H9 (cell line): ENCODE measurements around the gene TTC17. TPM values are rescaled to one million over a fixed set of nuclear protein-coding genes. Genes with fewer than 3 reads are reported as not detected.

Experiments used
- DNase-seq: peaks from one replicate; pipeline ENCODE4 v3.0.0-alpha.2; 2017
- H2AFZ ChIP-seq: one replicate; pipeline ENCODE4 v1.6.1; 2013; ENCODE audit warnings: mild to moderate bottlenecking, low read length, control low read depth, moderate library complexity
- H2AK5ac ChIP-seq: 2 replicates; pipeline ENCODE4 v1.6.1; 2013; ENCODE audit warnings: low read length, control low read depth, mixed read lengths; ENCODE audit not compliant: insufficient read length
- H2BK120ac ChIP-seq: one replicate; pipeline ENCODE4 v1.6.1; 2013; ENCODE audit warnings: low read depth, mild to moderate bottlenecking, low read length, control low read depth, inconsistent platforms; ENCODE audit not compliant: poor library complexity, severe bottlenecking
- H2BK12ac ChIP-seq: 2 replicates; pipeline ENCODE4 v1.6.1; 2013; ENCODE audit warnings: low read length, control low read depth, mixed read lengths, low read depth; ENCODE audit not compliant: insufficient read length
- H2BK15ac ChIP-seq: 2 replicates; pipeline ENCODE4 v1.6.1; 2013; ENCODE audit warnings: low read depth, low read length, control low read depth
- H2BK20ac ChIP-seq: one replicate; pipeline ENCODE4 v1.6.1; 2013; ENCODE audit warnings: low read depth, mild to moderate bottlenecking, low read length, control low read depth, inconsistent platforms; ENCODE audit not compliant: poor library complexity, severe bottlenecking
- H2BK5ac ChIP-seq: 2 replicates; pipeline ENCODE4 v1.6.1; 2013; ENCODE audit warnings: low read length, control low read depth, mixed read lengths; ENCODE audit not compliant: insufficient read length
- H3K14ac ChIP-seq: 2 replicates; pipeline ENCODE4 v1.6.1; 2013; ENCODE audit warnings: low read length, control low read depth; ENCODE audit not compliant: insufficient read depth
- H3K18ac ChIP-seq: 2 replicates; pipeline ENCODE4 v1.6.1; 2013; ENCODE audit warnings: low read depth, mild to moderate bottlenecking, mixed read lengths, low read length, control low read depth; ENCODE audit not compliant: insufficient read length
- H3K23ac ChIP-seq: 2 replicates; pipeline ENCODE4 v1.6.1; 2013; ENCODE audit warnings: low read length, control low read depth, mixed read lengths, low read depth; ENCODE audit not compliant: insufficient read length
- H3K23me2 ChIP-seq: 2 replicates; pipeline ENCODE4 v1.6.1; 2013; ENCODE audit warnings: low read depth, mild to moderate bottlenecking, mixed read lengths, low read length, control low read depth; ENCODE audit not compliant: insufficient read length, poor library complexity, severe bottlenecking
- H3K27ac ChIP-seq: 2 replicates; pipeline ENCODE4 v1.5.1; 2013; ENCODE audit warnings: low read length, control low read depth, mixed read lengths, low read depth; ENCODE audit not compliant: insufficient read length
- H3K27me3 ChIP-seq: 2 replicates; pipeline ENCODE4 v1.6.1; 2013; ENCODE audit warnings: low read length, control low read depth, inconsistent platforms; ENCODE audit not compliant: insufficient read depth
- H3K4ac ChIP-seq: 2 replicates; pipeline ENCODE4 v1.6.1; 2013; ENCODE audit warnings: low read depth, mild to moderate bottlenecking, control low read depth, inconsistent platforms, low read length, moderate library complexity
- H3K4me1 ChIP-seq: 2 replicates; pipeline ENCODE4 v1.6.1; 2013; ENCODE audit warnings: low read length, control low read depth, inconsistent platforms; ENCODE audit not compliant: insufficient read depth
- H3K4me2 ChIP-seq: 2 replicates; pipeline ENCODE4 v1.6.1; 2013; ENCODE audit warnings: low read length, control low read depth, mixed read lengths; ENCODE audit not compliant: insufficient read length, insufficient read depth
- H3K56ac ChIP-seq: 2 replicates; pipeline ENCODE4 v1.6.1; 2013; ENCODE audit warnings: low read depth, mild to moderate bottlenecking, mixed read lengths, low read length, control low read depth; ENCODE audit not compliant: insufficient read length
- H3K79me1 ChIP-seq: 2 replicates; pipeline ENCODE4 v1.6.1; 2013; ENCODE audit warnings: low read depth, mild to moderate bottlenecking, moderate library complexity, low read length, control low read depth, inconsistent platforms; ENCODE audit not compliant: insufficient read depth, poor library complexity, severe bottlenecking
- H3K79me2 ChIP-seq: 2 replicates; pipeline ENCODE4 v1.6.1; 2013; ENCODE audit warnings: low read length, control low read depth, inconsistent platforms; ENCODE audit not compliant: insufficient read depth
- H3K9ac ChIP-seq: 2 replicates; pipeline ENCODE4 v1.6.1; 2013; ENCODE audit warnings: low read length, control low read depth, mixed read lengths; ENCODE audit not compliant: insufficient read length; ENCODE audit errors: extremely low read depth
- H3K9me3 ChIP-seq: one replicate; pipeline ENCODE4 v1.6.1; 2013; ENCODE audit warnings: low read depth, low read length, inconsistent platforms; ENCODE audit not compliant: control insufficient read depth
- H3T11ph ChIP-seq: one replicate; pipeline ENCODE4 v1.6.1; 2013; ENCODE audit warnings: mild to moderate bottlenecking, low read length, control low read depth, inconsistent platforms
- H4K20me1 ChIP-seq: one replicate; pipeline ENCODE4 v1.6.1; 2013; ENCODE audit not compliant: control insufficient read depth, insufficient read length, insufficient read depth
- H4K5ac ChIP-seq: 2 replicates; pipeline ENCODE4 v1.6.1; 2013; ENCODE audit warnings: low read depth, mild to moderate bottlenecking, mixed read lengths, low read length, control low read depth; ENCODE audit not compliant: insufficient read length
- H4K8ac ChIP-seq: replicated peaks from 2 replicates; pipeline ENCODE4 v1.6.1; 2013; ENCODE audit warnings: low read length, control low read depth, mixed read lengths, low read depth; ENCODE audit not compliant: insufficient read length
- H4K91ac ChIP-seq: 2 replicates; pipeline ENCODE4 v1.6.1; 2013; ENCODE audit warnings: low read depth, mild to moderate bottlenecking, moderate library complexity, mixed read lengths, low read length, control low read depth; ENCODE audit not compliant: insufficient read length
- H3K27ac Mint-ChIP-seq, 3 experiments: 2 replicates in 2 of 3; 3 replicates in 1 of 3; pipeline ENCODE4 v1.8.0; 2020 to 2021; ENCODE audit warnings: mixed read lengths in 3 of 3, mild to moderate bottlenecking in 1 of 3, moderate library complexity in 1 of 3
- H3K27me3 Mint-ChIP-seq: 2 replicates; pipeline ENCODE4 v1.8.0; 2021; ENCODE audit warnings: low read depth, mild to moderate bottlenecking, moderate library complexity, mixed read lengths
- H3K36me3 Mint-ChIP-seq, 3 experiments: 2 replicates in 2 of 3; 3 replicates in 1 of 3; pipeline ENCODE4 v1.8.0; 2020 to 2021; ENCODE audit warnings: low read depth in 3 of 3, mixed read lengths in 3 of 3; ENCODE audit not compliant: insufficient read depth in 1 of 3
- H3K4me1 Mint-ChIP-seq, 2 experiments: 2 replicates each; pipeline ENCODE4 v1.8.0; 2020; ENCODE audit warnings: mixed read lengths in 2 of 2
- H3K4me3 Mint-ChIP-seq, 2 experiments: 2 replicates in 1 of 2; 3 replicates in 1 of 2; pipeline ENCODE4 v1.8.0; 2020 to 2021; ENCODE audit warnings: mild to moderate bottlenecking in 2 of 2, mixed read lengths in 2 of 2, moderate library complexity in 1 of 2
- H3K9me3 Mint-ChIP-seq, 2 experiments: 2 replicates in 1 of 2; 3 replicates in 1 of 2; pipeline ENCODE4 v1.8.0; 2020; ENCODE audit warnings: mild to moderate bottlenecking in 2 of 2, mixed read lengths in 2 of 2, moderate library complexity in 1 of 2
- CTCF ChIP-seq: fragments of 200-600 bp; sonication (generic); conservative IDR thresholded peaks from 3 replicates; pipeline ENCODE4 v1.8.0; 2021; ENCODE audit warnings: antibody characterized with exemption, mild to moderate bottlenecking
- WGBS: extraction: QIAGEN DNeasy Blood & Tissue Kit; methylation state at CpG from one replicate; pipeline ENCODE4 v1.1.7; 2013; ENCODE audit warnings: missing lambda C conversion rate, low lambda C conversion rate, mixed read lengths; ENCODE audit not compliant: insufficient read length; ENCODE audit errors: extremely low coverage; 5-methylcytosine and 5-hydroxymethylcytosine counted together
- total RNA-seq: library from RNA; stranded (reverse); gene quantifications from 2 replicates; pipeline ENCODE4 v1.2.1, GENCODE V29; 2021

The TTC17 gene
- total RNA-seq, 1 experiment from 2014 or later, result 68.5 TPM

GRCh38 chr11:43418197-43418596 lies 59.5 kb downstream of the TTC17 start:
- no CpG with 5 or more reads among the region's 2 CpGs for WGBS

More at GRCh38 chr11:43418197-43418596, 59.5 kb downstream of the TTC17 start:
- Histone ChIP-seq H2BK15ac (no peak overlapping the region), H3K27ac (no peak overlapping the region), H3K79me2 (no peaks in the 10 kb centered on the region), H3K9ac (no peak overlapping the region), H3T11ph (no peak overlapping the region), H3K4ac (no peak overlapping the region), H3K27me3 (no peaks in the 10 kb centered on the region), H4K20me1 (no peaks in the 10 kb centered on the region), H3K23ac (no peak overlapping the region), H2BK120ac (no peak overlapping the region), H4K91ac (no peak overlapping the region), H2BK20ac (no peak overlapping the region), H2BK12ac (no peak overlapping the region), H3K18ac (no peak overlapping the region), H4K8ac (no peak overlapping the region), H3K56ac (no peak overlapping the region), H2BK5ac (no peak overlapping the region), H3K14ac (no peak overlapping the region), H2AFZ (no peak overlapping the region), H3K9me3 (no peaks in the 10 kb centered on the region), H3K23me2 (no peaks in the 10 kb centered on the region), H3K4me1 (no peaks in the 10 kb centered on the region), H3K4me2 (no peak overlapping the region), H3K79me1 (no peaks in the 10 kb centered on the region), H4K5ac (no peak overlapping the region), H2AK5ac (no peak overlapping the region)
- no peaks in the 10 kb centered on the region for H3K27me3 Mint-ChIP-seq
- H3K9me3 Mint-ChIP-seq, result no peaks in the 10 kb centered on the region
- H3K4me1 Mint-ChIP-seq, result no peaks in the 10 kb centered on the region
- H3K27ac Mint-ChIP-seq, result no peak overlapping the region
- TF ChIP-seq CTCF, result no peak
- DNase-seq, result no peak
- H3K36me3 Mint-ChIP-seq, result peaks cover 10 to 29% (median 28%) of the 10 kb centered on the region in 3 experiments
- no peak overlapping the region for H3K4me3 Mint-ChIP-seq
